HL-60 (cell line): ENCODE data around the gene NHERF2.

Experiments used
- DNase-seq, 2 experiments: peaks; one replicate each; pipeline ENCODE4 v3.0.0-alpha.2; 2010 to 2020; ENCODE audit warnings: low read depth in 1 of 2, low spot score in 1 of 2
- H3K27ac ChIP-seq: fragments of 250-450 bp; sonication (Bioruptor Pico); replicated peaks from 2 replicates; pipeline ENCODE4 v1.5.1; 2020; ENCODE audit warnings: mild to moderate bottlenecking, moderate library complexity
- H3K27me3 ChIP-seq: fragments of 250-450 bp; sonication (Bioruptor Pico); 2 replicates; pipeline ENCODE4 v1.5.1; 2021; ENCODE audit warnings: mild to moderate bottlenecking, moderate library complexity; ENCODE audit not compliant: insufficient read depth, poor library complexity, severe bottlenecking
- H3K4me3 ChIP-seq: replicated peaks from 2 replicates; pipeline ENCODE4 v1.5.1; 2011; ENCODE audit warnings: mild to moderate bottlenecking, control low read depth, low read length; ENCODE audit not compliant: insufficient read depth
- CTCF ChIP-seq: IDR thresholded peaks from one replicate; pipeline ENCODE4 v1.5.1; 2011; ENCODE audit warnings: low read length, control low read depth, inconsistent platforms; ENCODE audit not compliant: insufficient read depth
- GABPA ChIP-seq: IDR thresholded peaks from 2 replicates; pipeline ENCODE4 v1.6.1; 2012; ENCODE audit warnings: low read depth
- POLR2AphosphoS5 ChIP-seq: IDR thresholded peaks from 2 replicates; pipeline ENCODE4 v1.6.1; 2012; ENCODE audit warnings: low read depth
- REST ChIP-seq: IDR thresholded peaks from 2 replicates; pipeline ENCODE4 v1.6.1; 2012; ENCODE audit warnings: low read depth; ENCODE audit not compliant: insufficient replicate concordance
- SPI1 ChIP-seq: IDR thresholded peaks from 2 replicates; pipeline ENCODE4 v1.6.1; 2012; ENCODE audit warnings: low read depth, mild to moderate bottlenecking, borderline replicate concordance

NHERF2 gene

DNA sequence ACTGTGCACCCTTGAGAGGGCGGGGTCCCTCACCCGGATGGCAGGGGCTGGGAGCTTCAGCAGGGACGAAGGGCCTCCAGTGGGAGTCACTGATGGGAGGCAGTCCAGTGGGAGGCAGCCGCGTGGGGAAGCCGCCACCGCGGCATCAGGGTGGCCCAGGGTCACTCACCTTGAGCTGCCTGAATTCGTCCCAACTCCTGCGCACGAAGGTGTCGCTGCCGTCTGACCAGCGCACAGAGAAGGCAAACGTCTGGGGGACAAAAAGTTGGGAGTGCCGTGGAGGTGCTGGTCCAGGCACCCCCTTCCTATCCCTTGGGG, 46.0 kb upstream of the NHERF2 start:
- Histone ChIP-seq H3K27me3 (peaks cover 29% of the 10 kb centered on the region), H3K27ac (no peak overlapping the region), H3K4me3 (no peak overlapping the region)
- TF ChIP-seq GABPA (no peak), CTCF (no peak), SPI1 (no peak), POLR2AphosphoS5 (no peak), REST (no peak)
- DNase-seq = no peak

DNA sequence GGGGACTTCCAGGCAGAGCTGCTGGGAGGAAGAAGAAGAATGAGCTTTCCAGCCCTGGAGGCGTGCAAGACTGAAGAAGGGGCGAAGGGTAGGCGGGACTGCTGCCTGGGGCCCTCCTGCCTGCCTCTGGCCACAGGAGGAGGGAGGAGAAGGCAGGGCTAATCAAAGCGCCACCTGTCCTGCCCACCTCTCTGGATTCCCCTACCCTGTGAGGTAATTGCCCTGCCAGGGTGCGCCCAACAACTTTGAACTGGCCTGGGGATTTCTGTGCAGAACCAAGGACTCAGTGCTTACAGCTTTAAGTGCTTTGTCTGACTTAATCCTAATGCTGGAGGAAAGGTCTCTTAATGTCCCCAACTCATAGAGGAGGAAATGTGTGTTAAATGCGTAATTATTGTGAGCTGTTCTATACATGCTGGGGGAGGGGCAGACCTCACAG, 45.3 kb upstream of the NHERF2 start, which contains the start of gene NOXO1:
Gene NOXO1, minus strand, starts transcription at position 72 of the 439 bp plus-strand sequence. CDS start 290 bp downstream, outside the sequence.
- H3K4me3 ChIP-seq = no peak within 1 kb of the TSS
- peaks cover 29% of the 10 kb centered on the region for H3K27me3 ChIP-seq
- TF ChIP-seq SPI1 (no peak), CTCF (no peak), GABPA (no peak), REST (no peak), POLR2AphosphoS5 (no peak)

GRCh38 chr16:1982013-1982433, 44.7 kb upstream of the NHERF2 start:
- Histone ChIP-seq H3K27me3 (peaks cover 29% of the 10 kb centered on the region), H3K4me3 (no peak overlapping the region), H3K27ac (no peak overlapping the region)
- TF ChIP-seq POLR2AphosphoS5 (no peak), GABPA (no peak), REST (no peak), SPI1 (no peak), CTCF (no peak)
- no peak for DNase-seq

More for the DNA sequence above, 45.3 kb upstream of the NHERF2 start, which contains the start of gene NOXO1:
- H3K27ac ChIP-seq = no peak within 1 kb of the TSS
- no peak for DNase-seq
